GM23248 (cell line): ENCODE results near the gene IQSEC1. TPM values are rescaled to one million over a fixed set of nuclear protein-coding genes. Genes with fewer than 3 reads are reported as not detected.

ENCODE experiments used
- DNase-seq: peaks from one replicate; pipeline ENCODE4 v3.0.0-alpha.2; 2015
- H2AFZ ChIP-seq: fragments of 200-600 bp; sonication (generic); 2 replicates; pipeline ENCODE4 v1.6.1; 2016; ENCODE audit warnings: antibody characterized with exemption
- H3F3A ChIP-seq: fragments of 200-600 bp; sonication (generic); 2 replicates; pipeline ENCODE4 v1.6.1; 2016; ENCODE audit warnings: mild to moderate bottlenecking, antibody characterized with exemption, mixed run types; ENCODE audit not compliant: insufficient read depth
- H3K27ac ChIP-seq: fragments of 200-600 bp; sonication (generic); 2 replicates; pipeline ENCODE4 v1.5.1; 2016; ENCODE audit warnings: mild to moderate bottlenecking
- H3K27me3 ChIP-seq: fragments of 200-600 bp; sonication (generic); replicated peaks from 2 replicates; pipeline ENCODE4 v1.6.1; 2016; ENCODE audit warnings: mild to moderate bottlenecking; ENCODE audit not compliant: insufficient read depth
- H3K36me3 ChIP-seq: fragments of 200-600 bp; sonication (generic); 2 replicates; pipeline ENCODE4 v1.6.1; 2016; ENCODE audit warnings: low read depth, mild to moderate bottlenecking
- H3K4me1 ChIP-seq: fragments of 200-600 bp; sonication (generic); 2 replicates; pipeline ENCODE4 v1.6.1; 2016; ENCODE audit warnings: mild to moderate bottlenecking; ENCODE audit not compliant: insufficient read depth
- H3K4me2 ChIP-seq: fragments of 200-600 bp; sonication (generic); one replicate; pipeline ENCODE4 v1.6.1; 2016; ENCODE audit warnings: mild to moderate bottlenecking; ENCODE audit not compliant: unreplicated experiment
- H3K4me3 ChIP-seq: fragments of 200-600 bp; sonication (generic); 2 replicates; pipeline ENCODE4 v1.5.1; 2016; ENCODE audit warnings: mild to moderate bottlenecking
- H3K79me2 ChIP-seq: fragments of 200-600 bp; sonication (generic); 2 replicates; pipeline ENCODE4 v1.6.1; 2016; ENCODE audit warnings: mild to moderate bottlenecking; ENCODE audit not compliant: insufficient read depth
- H3K9ac ChIP-seq: fragments of 200-600 bp; sonication (generic); 2 replicates; pipeline ENCODE4 v1.6.1; 2016; ENCODE audit warnings: mild to moderate bottlenecking
- H3K9me2 ChIP-seq: fragments of 200-600 bp; sonication (generic); 2 replicates; pipeline ENCODE4 v1.6.1; 2016; ENCODE audit warnings: mixed run types, mild to moderate bottlenecking, moderate library complexity; ENCODE audit not compliant: insufficient read depth
- H3K9me3 ChIP-seq: fragments of 200-600 bp; sonication (generic); one replicate; pipeline ENCODE4 v1.6.1; 2017; ENCODE audit warnings: low read depth
- H4K20me1 ChIP-seq: fragments of 200-600 bp; sonication (generic); 2 replicates; pipeline ENCODE4 v1.6.0; 2016; ENCODE audit not compliant: insufficient read depth
- EZH2 ChIP-seq: fragments of 200-600 bp; sonication (generic); IDR thresholded peaks from 2 replicates; pipeline ENCODE4 v1.6.1; 2018; ENCODE audit warnings: antibody characterized with exemption, mild to moderate bottlenecking; ENCODE audit not compliant: insufficient read depth, poor library complexity, severe bottlenecking
- EZH2phosphoT487 ChIP-seq: fragments of 200-600 bp; sonication (generic); IDR thresholded peaks from 2 replicates; pipeline ENCODE4 v1.6.1; 2018; ENCODE audit warnings: antibody characterized with exemption, moderate library complexity, mild to moderate bottlenecking, low read depth; ENCODE audit not compliant: insufficient read depth
- WGBS, 2 experiments: methylation state at CpG; one replicate each; pipeline ENCODE4 v1.1.6; 2015 to 2017; ENCODE audit warnings: low lambda C conversion rate in 2 of 2, low coverage in 1 of 2; ENCODE audit errors: missing lambda C conversion rate in 2 of 2; 5-methylcytosine and 5-hydroxymethylcytosine counted together
- in situ Hi-C: fragments of 300-500 bp; cut with MboI; formaldehyde crosslinking; loops from 2 replicates; pipeline ENCODE4 v1.15.0; 2020
- polyA plus RNA-seq: library from polyadenylated mRNA; unstranded; fragments of >200 nt; fragmentation: Nextera tagmentation; extraction: Ambion mirVana; gene quantifications from 2 replicates; pipeline ENCODE4 v1.2.1, GENCODE V29; 2016
- total RNA-seq: library from RNA; depleted of rRNA; stranded (reverse); fragments of >200 nt; shearing (Covaris generic); gene quantifications from 2 replicates; pipeline ENCODE4 v1.2.3, GENCODE V29; 2014

The IQSEC1 gene
- total and polyA plus RNA-seq, 2 experiments from 2014 or later = 5.1 to 21.6 TPM

- WGBS, 2 experiments = 68 to 71% methylated on average over 7 of the region's 7 CpGs
- H3K9ac ChIP-seq = no peak overlapping the region
Observed at GRCh38 chr3:13004376-13004775, 68.9 kb downstream of the IQSEC1 start.

DNA sequence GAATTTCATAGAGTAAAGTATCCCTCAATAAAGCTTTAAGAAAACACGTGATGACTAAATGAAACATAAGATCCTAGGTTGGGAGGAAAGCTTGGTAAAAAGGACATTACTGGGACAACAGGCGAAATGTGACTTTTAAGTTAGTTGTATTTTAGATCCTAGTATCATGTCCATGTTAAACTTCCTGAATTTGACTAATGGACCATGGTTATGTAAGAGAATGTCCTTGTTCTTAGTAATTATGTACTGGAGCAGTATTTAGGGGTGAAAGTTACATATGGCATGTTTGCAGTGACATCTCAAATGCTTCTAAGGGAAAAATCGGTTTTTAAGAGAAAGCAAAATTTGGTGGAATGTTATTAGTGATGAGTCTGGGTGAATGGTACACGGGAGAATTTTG lies 69.6 kb downstream of the IQSEC1 start:
- TF ChIP-seq EZH2phosphoT487 (no peak), EZH2 (no peak)
- Histone ChIP-seq H3K9ac (no peak overlapping the region), H3K36me3 (no peaks in the 10 kb centered on the region), H3K4me1 (no peaks in the 10 kb centered on the region), H2AFZ (no peak overlapping the region), H3K9me2 (no peaks in the 10 kb centered on the region), H3F3A (no peaks in the 10 kb centered on the region), H3K4me3 (no peak overlapping the region), H4K20me1 (no peaks in the 10 kb centered on the region), H3K4me2 (no peak overlapping the region), H3K9me3 (no peaks in the 10 kb centered on the region), H3K27ac (no peak overlapping the region), H3K79me2 (no peaks in the 10 kb centered on the region), H3K27me3 (peaks cover 10% of the 10 kb centered on the region)
- in situ Hi-C loops = no loop called here
- 62 to 67% methylated on average over 4 of the region's 4 CpGs for WGBS, 2 experiments
- no peak for DNase-seq

More at GRCh38 chr3:13004376-13004775, 68.9 kb downstream of the IQSEC1 start:
- Histone ChIP-seq H4K20me1 (no peaks in the 10 kb centered on the region), H3K27ac (no peak overlapping the region), H3K79me2 (no peaks in the 10 kb centered on the region), H2AFZ (no peak overlapping the region), H3K9me3 (no peaks in the 10 kb centered on the region), H3K4me2 (no peak overlapping the region), H3K9me2 (no peaks in the 10 kb centered on the region), H3K36me3 (no peaks in the 10 kb centered on the region), H3K4me3 (no peak overlapping the region), H3K4me1 (no peaks in the 10 kb centered on the region), H3F3A (no peaks in the 10 kb centered on the region), H3K27me3 (peaks cover 10% of the 10 kb centered on the region)
- in situ Hi-C loops = no loop called here
- no peak for DNase-seq
- TF ChIP-seq EZH2phosphoT487 (no peak), EZH2 (no peak)

GRCh38 chr3:13002398-13003124 lies 70.7 kb downstream of the IQSEC1 start:
- Histone ChIP-seq H3K9me2 (no peaks in the 10 kb centered on the region), H3K4me1 (no peaks in the 10 kb centered on the region), H3F3A (no peaks in the 10 kb centered on the region), H4K20me1 (no peaks in the 10 kb centered on the region), H3K4me2 (no peak overlapping the region), H3K36me3 (no peaks in the 10 kb centered on the region), H3K4me3 (no peak overlapping the region), H2AFZ (no peak overlapping the region), H3K9me3 (no peaks in the 10 kb centered on the region), H3K79me2 (no peaks in the 10 kb centered on the region), H3K9ac (no peak overlapping the region), H3K27me3 (peaks cover 3% of the 10 kb centered on the region), H3K27ac (no peak overlapping the region)
- TF ChIP-seq EZH2phosphoT487 (no peak), EZH2 (no peak)
- no peak for DNase-seq
- 48 to 51% methylated on average over 2 of the region's 2 CpGs for WGBS, 2 experiments
- in situ Hi-C loops = no loop called here

GRCh38 chr3:12999147-13000140 lies 73.8 kb downstream of the IQSEC1 start:
- Histone ChIP-seq H4K20me1 (no peaks in the 10 kb centered on the region), H3K79me2 (no peaks in the 10 kb centered on the region), H3K4me2 (no peak overlapping the region), H3K4me1 (no peaks in the 10 kb centered on the region), H3K27me3 (no peaks in the 10 kb centered on the region; the same call in 1 of the 2 replicates), H2AFZ (no peak overlapping the region), H3K9ac (no peak overlapping the region), H3K36me3 (no peaks in the 10 kb centered on the region), H3K9me3 (no peaks in the 10 kb centered on the region), H3K9me2 (no peaks in the 10 kb centered on the region), H3K4me3 (no peak overlapping the region), H3F3A (no peaks in the 10 kb centered on the region), H3K27ac (no peak overlapping the region)
- 73 to 75% methylated on average over 14 of the region's 14 CpGs for WGBS, 2 experiments
- DNase-seq = no peak
- TF ChIP-seq EZH2phosphoT487 (no peak), EZH2 (no peak)
- in situ Hi-C loops = no loop called here
